Measurements from ENCODE around the gene MXRA8.

The MXRA8 gene

GRCh38 chr1:1311107-1312104, 46.9 kb downstream of the MXRA8 start:
- Mint-ChIP-seq H3K27ac (no peak overlapping the region), H3K4me3 (no peak overlapping the region), H3K36me3 (ENCODE audit: low read depth) (peaks cover 5% of the 10 kb centered on the region), H3K9me3 (no peaks in the 10 kb centered on the region), H3K4me1 (ENCODE audit: low read depth) (peaks cover 8% of the 10 kb centered on the region), H3K27me3 (ENCODE audit: low read depth) (no peaks in the 10 kb centered on the region)

DNA sequence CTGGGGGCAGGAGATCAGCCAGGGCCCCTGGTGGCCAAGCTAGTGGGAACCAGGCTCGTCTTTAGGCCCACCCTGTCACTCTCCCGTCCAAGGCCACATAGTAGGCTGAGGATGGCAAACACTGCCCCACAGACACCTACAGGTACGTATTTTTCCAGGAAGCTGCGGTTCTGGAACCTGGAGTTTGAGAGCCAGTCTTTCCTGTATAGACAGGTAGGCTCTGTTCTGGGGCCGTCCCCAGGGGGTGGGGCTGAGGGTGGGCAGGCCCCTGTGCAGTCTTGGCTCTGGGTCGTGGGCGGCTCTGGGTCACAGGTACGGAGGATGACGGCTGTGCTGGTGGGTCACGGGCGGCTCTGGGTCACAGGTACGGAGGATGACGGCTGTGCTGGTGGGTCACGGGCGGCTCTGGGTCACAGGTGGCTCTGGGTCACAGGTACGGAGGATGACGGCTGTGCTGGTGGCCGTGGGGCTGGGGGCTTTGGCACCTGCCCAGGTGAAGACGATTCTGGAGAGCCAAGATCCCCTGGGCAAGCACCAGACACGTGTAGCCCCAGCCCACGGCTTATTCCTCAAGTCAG, 47.8 kb downstream of the MXRA8 start:
- Mint-ChIP-seq H3K27ac (no peak overlapping the region), H3K4me1 (ENCODE audit: low read depth) (peaks cover 14% of the 10 kb centered on the region), H3K27me3 (ENCODE audit: low read depth) (no peaks in the 10 kb centered on the region), H3K36me3 (ENCODE audit: low read depth) (peaks cover 5% of the 10 kb centered on the region), H3K9me3 (no peaks in the 10 kb centered on the region), H3K4me3 (no peak overlapping the region)

DNA sequence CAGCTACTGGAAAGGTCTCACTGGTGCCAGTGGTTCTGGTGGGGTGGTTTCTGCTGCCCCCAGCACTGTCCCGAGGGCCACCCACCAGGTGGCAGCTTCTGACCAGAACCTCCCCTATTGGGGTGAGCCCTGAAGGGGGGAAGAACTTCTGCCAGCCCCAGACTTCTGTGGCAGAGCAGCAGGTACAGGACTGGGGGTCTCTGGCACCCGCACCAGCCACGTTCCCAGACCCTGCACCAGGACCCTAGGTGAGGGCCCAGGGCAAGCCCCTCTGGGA, 48.3 kb downstream of the MXRA8 start:
- Mint-ChIP-seq H3K4me3 (peak overlapping the region; percentile 68), H3K27me3 (ENCODE audit: low read depth) (no peaks in the 10 kb centered on the region), H3K9me3 (no peaks in the 10 kb centered on the region), H3K27ac (no peak overlapping the region), H3K36me3 (ENCODE audit: low read depth) (peaks cover 5% of the 10 kb centered on the region), H3K4me1 (ENCODE audit: low read depth) (peaks cover 14% of the 10 kb centered on the region)

GRCh38 chr1:1309251-1310108, 48.9 kb downstream of the MXRA8 start:
- H3K4me3 Mint-ChIP-seq, result peak overlapping the region; percentile 68
- peaks cover 5% of the 10 kb centered on the region for H3K36me3 Mint-ChIP-seq (ENCODE audit: low read depth)
- H3K27me3 Mint-ChIP-seq (ENCODE audit: low read depth), result no peaks in the 10 kb centered on the region
- H3K4me1 Mint-ChIP-seq (ENCODE audit: low read depth), result peaks cover 14% of the 10 kb centered on the region
- H3K9me3 Mint-ChIP-seq, result no peaks in the 10 kb centered on the region
- peak overlapping the region; percentile 36 for H3K27ac Mint-ChIP-seq

- no peaks in the 10 kb centered on the region for H3K9me3 Mint-ChIP-seq
- peak overlapping the region; percentile 70 for H3K27ac Mint-ChIP-seq
- peaks cover 14% of the 10 kb centered on the region for H3K4me1 Mint-ChIP-seq (ENCODE audit: low read depth)
- peaks cover 5% of the 10 kb centered on the region for H3K36me3 Mint-ChIP-seq (ENCODE audit: low read depth)
- peak overlapping the region; percentile 81 for H3K4me3 Mint-ChIP-seq
- no peaks in the 10 kb centered on the region for H3K27me3 Mint-ChIP-seq (ENCODE audit: low read depth)
These were observed 49.6 kb downstream of the MXRA8 start for GRCh38 chr1:1308756-1309250.

- H3K27me3 Mint-ChIP-seq (ENCODE audit: low read depth), result no peaks in the 10 kb centered on the region
- H3K4me1 Mint-ChIP-seq (ENCODE audit: low read depth), result peaks cover 14% of the 10 kb centered on the region
- H3K36me3 Mint-ChIP-seq (ENCODE audit: low read depth), result peaks cover 3% of the 10 kb centered on the region
- H3K9me3 Mint-ChIP-seq, result no peaks in the 10 kb centered on the region
- H3K27ac Mint-ChIP-seq, result peak within 1 kb of the TSS; percentile 80
- peak within 1 kb of the TSS; percentile 81 for H3K4me3 Mint-ChIP-seq
These were observed 50.2 kb downstream of the MXRA8 start, which contains the start of the genes ACAP3 and PUSL1 for GRCh38 chr1:1307923-1308755. TSS of gene ACAP3 (minus strand) at chr1:1307930. CDS start at chr1:1307815, 115 bp downstream. TSS of gene PUSL1 (plus strand) at chr1:1308597. CDS start at chr1:1308644, 47 bp downstream.

DNA sequence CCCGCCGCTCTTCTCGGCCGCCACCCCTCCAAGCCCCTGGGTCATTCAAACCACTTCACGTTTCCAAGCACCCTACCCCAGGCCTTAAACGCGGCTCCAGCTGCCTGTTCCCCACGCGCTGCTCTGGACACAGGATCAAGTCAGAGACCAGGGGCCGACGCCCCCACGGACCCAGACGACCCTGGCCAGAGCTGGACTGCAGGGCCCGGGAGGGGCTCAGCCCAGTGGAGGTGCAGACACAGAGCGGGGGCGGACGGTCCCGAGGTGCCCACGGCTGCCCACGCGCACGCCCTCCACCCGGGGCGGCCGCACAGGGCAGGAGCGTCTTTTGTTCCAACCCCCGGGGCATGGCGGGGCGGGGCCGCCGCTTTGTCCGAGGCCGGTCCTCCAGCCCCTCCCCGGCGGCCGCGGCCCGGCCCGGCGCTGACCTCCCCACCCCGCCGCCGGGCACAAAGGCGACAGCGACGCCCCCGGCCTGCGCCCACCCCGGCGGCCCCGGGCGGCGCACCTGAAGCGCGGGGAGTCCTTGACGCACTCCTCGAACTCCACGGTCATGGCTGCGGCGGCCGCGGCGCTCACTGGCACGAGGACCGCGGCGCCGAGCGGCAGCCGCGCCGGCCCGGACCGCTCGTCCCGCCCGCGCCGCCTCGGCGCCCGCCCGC, 51.0 kb downstream of the MXRA8 start:
- Mint-ChIP-seq H3K36me3 (ENCODE audit: low read depth) (no peaks in the 10 kb centered on the region), H3K9me3 (no peaks in the 10 kb centered on the region), H3K4me3 (peak overlapping the region; percentile 81), H3K27ac (peak overlapping the region; percentile 76), H3K27me3 (ENCODE audit: low read depth) (no peaks in the 10 kb centered on the region), H3K4me1 (ENCODE audit: low read depth) (peaks cover 14% of the 10 kb centered on the region)

- peaks cover 14% of the 10 kb centered on the region for H3K4me1 Mint-ChIP-seq (ENCODE audit: low read depth)
- H3K4me3 Mint-ChIP-seq, result peak overlapping the region; percentile 81
- H3K36me3 Mint-ChIP-seq (ENCODE audit: low read depth), result no peaks in the 10 kb centered on the region
- no peaks in the 10 kb centered on the region for H3K9me3 Mint-ChIP-seq
- peak overlapping the region; percentile 76 for H3K27ac Mint-ChIP-seq
- H3K27me3 Mint-ChIP-seq (ENCODE audit: low read depth), result no peaks in the 10 kb centered on the region
These were observed 51.6 kb downstream of the MXRA8 start for GRCh38 chr1:1306661-1307260.

DNA sequence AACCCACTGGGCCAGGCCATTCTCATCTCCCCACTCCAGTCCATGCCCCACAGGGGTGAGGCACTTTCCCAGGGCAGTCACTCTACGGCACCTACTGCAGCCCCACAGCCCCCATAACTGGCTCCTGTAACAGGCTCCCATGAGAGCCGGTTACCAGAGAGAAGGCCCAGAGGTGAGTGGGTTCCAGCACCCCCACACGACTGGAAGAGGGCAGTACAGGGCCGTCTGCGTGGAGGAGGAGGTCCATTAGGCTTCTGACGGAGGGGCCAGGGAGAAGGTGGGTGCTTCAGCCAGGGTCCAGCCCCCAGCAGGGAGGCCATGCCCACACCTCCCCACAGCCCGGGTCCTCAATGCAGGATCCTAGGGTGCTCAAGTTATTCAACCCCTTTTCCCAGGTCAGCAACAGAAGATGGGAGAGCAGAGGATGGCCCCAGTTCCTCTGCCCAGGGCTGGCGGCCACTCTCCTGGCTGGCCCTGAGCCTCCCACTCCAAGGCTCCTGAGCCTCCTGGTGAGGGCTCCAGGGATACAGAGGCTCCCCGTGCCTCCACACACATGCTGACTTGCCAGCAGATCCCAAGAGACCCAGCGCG, 52.2 kb downstream of the MXRA8 start:
- Mint-ChIP-seq H3K36me3 (ENCODE audit: low read depth) (no peaks in the 10 kb centered on the region), H3K27me3 (ENCODE audit: low read depth) (no peaks in the 10 kb centered on the region), H3K27ac (peak overlapping the region; percentile 76), H3K4me1 (ENCODE audit: low read depth) (peaks cover 14% of the 10 kb centered on the region), H3K9me3 (no peaks in the 10 kb centered on the region), H3K4me3 (peak overlapping the region; percentile 81)

DNA sequence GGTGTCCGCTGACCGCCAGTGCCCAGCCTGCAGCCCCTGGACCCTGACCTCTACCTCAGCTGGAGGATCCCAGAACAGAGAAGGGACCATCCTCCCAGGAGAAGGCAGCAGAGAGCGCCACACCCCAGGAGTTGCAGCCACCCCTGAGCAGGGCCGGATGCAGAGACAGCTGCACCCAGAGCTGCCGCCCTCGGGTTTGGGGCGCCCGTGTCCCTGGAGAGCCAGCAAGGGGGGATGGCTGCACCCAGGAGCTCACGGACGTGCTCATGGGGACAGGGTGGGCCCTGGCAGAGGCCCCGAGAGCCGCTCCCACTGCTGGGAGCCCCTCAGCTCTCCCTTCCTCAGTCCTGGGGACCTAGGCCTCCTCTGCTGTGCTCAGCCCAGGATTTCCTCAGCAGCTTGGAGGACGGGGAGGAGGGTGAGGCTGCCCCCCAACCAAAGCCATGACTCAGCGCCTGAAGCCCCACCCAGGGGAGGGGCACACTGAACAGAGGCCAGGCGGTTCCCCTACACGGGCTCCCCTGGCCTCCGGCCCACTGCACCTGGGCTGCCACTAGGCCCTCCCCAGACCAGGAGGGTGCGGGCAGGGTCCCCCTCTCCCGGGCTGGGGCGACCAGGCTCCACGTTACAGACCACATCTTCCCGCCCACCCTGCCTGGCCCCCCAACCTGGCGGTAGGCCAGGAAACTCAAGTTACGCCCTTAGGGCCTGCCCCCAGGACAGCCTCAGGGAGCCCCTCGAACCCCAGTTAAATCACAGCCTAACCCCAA, 52.9 kb downstream of the MXRA8 start:
- Mint-ChIP-seq H3K4me3 (peak overlapping the region; percentile 81), H3K9me3 (no peaks in the 10 kb centered on the region), H3K27me3 (ENCODE audit: low read depth) (no peaks in the 10 kb centered on the region), H3K27ac (peak overlapping the region; percentile 76), H3K36me3 (ENCODE audit: low read depth) (no peaks in the 10 kb centered on the region), H3K4me1 (ENCODE audit: low read depth) (peaks cover 14% of the 10 kb centered on the region)

DNA sequence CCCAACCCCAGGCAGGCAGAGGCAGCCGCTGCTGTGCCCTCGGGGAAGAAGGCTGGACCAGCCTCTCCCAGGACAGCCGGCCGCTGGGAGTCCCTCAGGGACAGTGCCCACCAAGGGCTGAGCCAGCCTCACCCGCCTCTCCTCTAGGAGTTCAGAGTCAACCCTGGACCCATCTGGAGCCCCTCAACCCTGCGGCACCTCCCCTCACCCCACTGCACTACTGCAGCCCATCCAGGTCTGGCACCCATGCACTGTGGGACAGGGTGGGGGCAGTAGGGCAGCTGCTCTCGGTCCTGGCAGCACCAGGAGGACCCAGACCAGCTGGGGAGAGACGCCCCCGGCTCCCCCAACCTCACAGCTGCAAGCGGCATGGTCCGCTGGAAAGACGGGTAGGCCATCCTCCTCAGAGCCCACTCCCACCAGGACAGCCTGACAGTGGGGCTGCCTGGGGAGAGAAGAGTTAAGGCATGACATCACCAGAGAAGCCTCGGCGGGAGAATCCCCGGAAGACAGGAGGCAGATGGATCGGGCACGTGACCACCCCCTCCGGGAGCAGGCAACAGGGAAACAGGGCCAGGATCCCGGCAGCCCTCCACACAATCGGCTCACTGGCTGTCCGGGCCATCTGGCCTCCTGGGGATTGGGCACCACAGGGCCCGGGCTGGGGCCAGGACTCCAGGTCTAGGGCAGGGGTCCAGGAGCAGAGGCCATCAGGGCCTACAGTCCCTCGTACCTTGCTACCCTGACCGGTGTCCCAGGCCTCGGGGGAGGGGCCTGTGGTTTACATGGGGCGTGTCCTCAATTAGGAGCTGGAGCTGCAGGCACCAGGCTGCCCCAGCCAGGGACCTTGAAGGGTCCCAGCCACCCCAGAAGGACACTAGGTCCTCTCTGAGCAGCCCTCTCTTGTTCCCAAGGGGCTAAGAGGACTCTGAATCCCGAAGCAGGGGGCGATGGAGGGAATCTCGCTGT, 53.7 kb downstream of the MXRA8 start:
- H3K9me3 Mint-ChIP-seq, result no peaks in the 10 kb centered on the region
- no peaks in the 10 kb centered on the region for H3K27me3 Mint-ChIP-seq (ENCODE audit: low read depth)
- peaks cover 14% of the 10 kb centered on the region for H3K4me1 Mint-ChIP-seq (ENCODE audit: low read depth)
- peak overlapping the region; percentile 76 for H3K27ac Mint-ChIP-seq
- peak overlapping the region; percentile 81 for H3K4me3 Mint-ChIP-seq
- no peaks in the 10 kb centered on the region for H3K36me3 Mint-ChIP-seq (ENCODE audit: low read depth)
